K562 (cell line): ENCODE results near the gene SMARCA4. TPM values are rescaled to one million over a fixed set of nuclear protein-coding genes. Genes with fewer than 3 reads are reported as not detected.

Source experiments
- ARID4B ChIP-seq: sonication (generic); formaldehyde crosslinking; IDR thresholded peaks from 2 replicates; pipeline ENCODE4 v1.8.0; 2022; ENCODE audit warnings: mild to moderate bottlenecking, missing genetic modification reagents
- CEBPB ChIP-seq: fragments of 450-650 bp; IDR thresholded peaks from 2 replicates; pipeline ENCODE4 v1.6.1; 2016; ENCODE audit warnings: missing genetic modification characterization, missing compliant biosample characterization
- CTBP1 ChIP-seq: fragments of 450-650 bp; IDR thresholded peaks from 2 replicates; pipeline ENCODE4 v1.6.1; 2016; ENCODE audit warnings: borderline replicate concordance
- HMGXB4 ChIP-seq: sonication (generic); formaldehyde crosslinking; IDR thresholded peaks from 2 replicates; pipeline ENCODE4 v1.8.1; 2023; ENCODE audit warnings: mild to moderate bottlenecking, missing genetic modification reagents
- ID3 ChIP-seq, 2 experiments: fragments of 250-450 bp in 1 of 2; fragments of 450-650 bp in 1 of 2; sonication (Bioruptor Pico) in 1 of 2; IDR thresholded peaks; 2 replicates each; pipeline versions ENCODE4 v1.6.1 to v1.8.0; 2016 to 2021; ENCODE audit warnings: mild to moderate bottlenecking in 2 of 2, moderate library complexity in 2 of 2, missing compliant biosample characterization in 1 of 2, missing genetic modification characterization in 1 of 2
- MAX ChIP-seq: sonication (generic); formaldehyde crosslinking; IDR thresholded peaks from 2 replicates; pipeline ENCODE4 v1.9.0; 2022; ENCODE audit warnings: mild to moderate bottlenecking, missing genetic modification reagents
- POLR2AphosphoS5 ChIP-seq: IDR thresholded peaks from 2 replicates; pipeline ENCODE4 v1.6.1; 2011; ENCODE audit warnings: mild to moderate bottlenecking, low read depth, low read length, moderate library complexity; ENCODE audit not compliant: control insufficient read depth, insufficient read depth
- POLR2B ChIP-seq: fragments of 450-650 bp; IDR thresholded peaks from 2 replicates; pipeline ENCODE4 v1.6.1; 2018; ENCODE audit warnings: low read depth; ENCODE audit not compliant: partially characterized antibody
- TCF15 ChIP-seq: fragments of 250-450 bp; sonication (Bioruptor Pico); IDR thresholded peaks from 2 replicates; pipeline ENCODE4 v1.8.0; 2022; ENCODE audit warnings: moderate library complexity, mild to moderate bottlenecking, inconsistent platforms
- THAP7 ChIP-seq: fragments of 250-450 bp; sonication (Bioruptor Pico); IDR thresholded peaks from 2 replicates; pipeline ENCODE4 v1.5.0; 2021
- ZBTB33 ChIP-seq: sonication (generic); formaldehyde crosslinking; IDR thresholded peaks from 2 replicates; pipeline ENCODE4 v1.8.1; 2023; ENCODE audit warnings: mild to moderate bottlenecking, missing genetic modification reagents
- ZKSCAN1 ChIP-seq: fragments of 150-350 bp; IDR thresholded peaks from 2 replicates; pipeline ENCODE4 v1.6.1; 2016; ENCODE audit warnings: low read depth, low read length
- ZNF589 ChIP-seq: fragments of 200-800 bp; sonication (Bioruptor generic); IDR thresholded peaks from 2 replicates; pipeline ENCODE4 v1.6.1; 2016; ENCODE audit warnings: low read depth, missing genetic modification characterization, missing compliant biosample characterization
- ZNF668 ChIP-seq: fragments of 250-450 bp; sonication (Bioruptor Pico); IDR thresholded peaks from 2 replicates; pipeline ENCODE4 v1.8.0; 2022; ENCODE audit warnings: mild to moderate bottlenecking, inconsistent platforms
- polyA plus RNA-seq, 8 experiments: library from polyadenylated mRNA; depleted of rRNA in 4 of 8; stranded (reverse) in 5 of 8; unstranded in 3 of 8; fragments of >200 nt; fragmentation: Nextera tagmentation in 2 of 8; fragmentation: Illumina TruSeq in 1 of 8; extraction: Ambion mirVana in 2 of 8; extraction: Trizol in 1 of 8; gene quantifications; 2 replicates each; pipeline versions ENCODE4 v1.2.1 to v1.2.3, GENCODE V29; 2011 to 2014; ENCODE audit warnings: inconsistent platforms in 1 of 8, missing spikeins in 1 of 8
- total RNA-seq, 7 experiments: library from RNA; depleted of rRNA in 6 of 7; stranded (reverse); fragments of >200 nt in 6 of 7; fragmentation: Illumina TruSeq in 2 of 7; extraction: Trizol in 2 of 7; gene quantifications; 2 replicates each; pipeline versions ENCODE4 v1.2.1 to v1.2.3, GENCODE V29; 2011 to 2021; ENCODE audit warnings: low replicate concordance in 1 of 7

The SMARCA4 gene
- total and polyA plus RNA-seq, 9 of the 15 experiments (the other 6 are each of a cell fraction or from before 2014, with no cell fraction given): 19.3 to 207 (median 52.1) TPM

GRCh38 chr19:10960314-10961072 is at the start of gene SMARCA4 (continued):
- TF ChIP-seq ZNF589 (CRISPR knock-in tag) (peak; percentile 99), ZKSCAN1 (0 out of 2 replicates have a peak, but pooled peaks have one; percentile 65), CTBP1 (peak; percentile 93), ID3 (CRISPR knock-in tag; IDR thresholded peaks at IDR 0.05) (no peak), ID3 (tag; IDR thresholded peaks at IDR 0.05) (0 out of 2 replicates have a peak, but pooled peaks have one; percentile 39), ZNF668 (CRISPR knock-in tag) (no peak), POLR2B (peak; percentile 97), THAP7 (peak; percentile 77; the same call in 1 of the 2 replicates), TCF15 (CRISPR knock-in tag) (0 out of 2 replicates have a peak, but pooled peaks have one; percentile 47), CEBPB (tag) (peak; percentile 47; the same call in 1 of the 2 replicates), ARID4B (peak; percentile 3; the same call in 1 of the 2 replicates), MAX (CRISPR knock-in tag) (peak; percentile 91), ZBTB33 (CRISPR knock-in tag) (peak; percentile 66; the same call in 1 of the 2 replicates), POLR2AphosphoS5 (peak; percentile 58), HMGXB4 (CRISPR knock-in tag) (peak; percentile 65; the same call in 1 of the 2 replicates)
